BLaER1 (cell line): ENCODE measurements around the gene ARPIN.
A peak's percentile ranks its signal among the peaks of the same experiment; 100 is the strongest.
"Not testable (repeated sequence)": the region's sequence is repeated elsewhere in the genome, so short reads cannot be mapped to it uniquely, and the experiment has no call there.

ENCODE experiments used
- H3K27ac ChIP-seq: shearing (Covaris generic); formaldehyde crosslinking; 2 replicates; pipeline ENCODE4 v1.8.1; 2022
- H3K27me3 ChIP-seq: shearing (Covaris generic); formaldehyde crosslinking; 2 replicates; pipeline ENCODE4 v1.8.1; 2022
- H3K36me3 ChIP-seq: shearing (Covaris generic); formaldehyde crosslinking; 2 replicates; pipeline ENCODE4 v1.8.1; 2022
- H3K4me1 ChIP-seq: shearing (Covaris generic); formaldehyde crosslinking; 2 replicates; pipeline ENCODE4 v1.8.1; 2022
- H3K4me2 ChIP-seq: shearing (Covaris generic); formaldehyde crosslinking; 2 replicates; pipeline ENCODE4 v1.8.1; 2022
- H3K4me3 ChIP-seq: shearing (Covaris generic); formaldehyde crosslinking; 2 replicates; pipeline ENCODE4 v1.8.1; 2022
- H3K9ac ChIP-seq: shearing (Covaris generic); formaldehyde crosslinking; 2 replicates; pipeline ENCODE4 v1.8.1; 2022
- H3K9me3 ChIP-seq: shearing (Covaris generic); formaldehyde crosslinking; 2 replicates; pipeline ENCODE4 v1.8.1; 2022
- H4K20me1 ChIP-seq: shearing (Covaris generic); formaldehyde crosslinking; 2 replicates; pipeline ENCODE4 v1.8.1; 2022
- Cebpa-rat ChIP-seq: shearing (Covaris generic); IDR thresholded peaks from 2 replicates; pipeline ENCODE4 v1.8.1; 2022

ARPIN gene

GRCh38 chr15:89899295-89899945 is 13.3 kb downstream of the ARPIN start:
- no peak for TF ChIP-seq Cebpa-rat
- H3K4me1 ChIP-seq = peaks cover 31% of the 10 kb centered on the region
- H3K36me3 ChIP-seq = no peaks in the 10 kb centered on the region
- H3K27me3 ChIP-seq = no peaks in the 10 kb centered on the region
- no peaks in the 10 kb centered on the region for H3K9me3 ChIP-seq
- no peaks in the 10 kb centered on the region for H4K20me1 ChIP-seq
- no peak overlapping the region for H3K4me3 ChIP-seq
- H3K4me2 ChIP-seq = peak overlapping the region; percentile 58
- no peak overlapping the region for H3K9ac ChIP-seq
- H3K27ac ChIP-seq = 0 out of 2 replicates have a peak overlapping the region, but pooled peaks have one; percentile 26

GRCh38 chr15:89898614-89899294 is 14.0 kb downstream of the ARPIN start:
- H3K4me1 ChIP-seq = peaks cover 32% of the 10 kb centered on the region

GRCh38 chr15:89898146-89898545 is 14.6 kb downstream of the ARPIN start:
- H3K9ac ChIP-seq = no peak overlapping the region

More at GRCh38 chr15:89898614-89899294, 14.0 kb downstream of the ARPIN start:
- Histone ChIP-seq H3K4me2 (peak overlapping the region; percentile 58), H3K9ac (no peak overlapping the region), H3K9me3 (no peaks in the 10 kb centered on the region), H3K4me3 (no peak overlapping the region), H4K20me1 (no peaks in the 10 kb centered on the region), H3K27ac (no peak overlapping the region), H3K27me3 (no peaks in the 10 kb centered on the region), H3K36me3 (no peaks in the 10 kb centered on the region)
- no peak for TF ChIP-seq Cebpa-rat

GRCh38 chr15:89893696-89894447 is 18.9 kb downstream of the ARPIN start, which contains the start of gene AP3S2:
Gene AP3S2 (minus strand): TSS chr15:89893994. CDS start chr15:89893949, 45 bp downstream.
- H3K27me3 ChIP-seq = no peaks in the 10 kb centered on the region
- TF ChIP-seq Cebpa-rat = no peak
- no peaks in the 10 kb centered on the region for H3K9me3 ChIP-seq
- peak within 1 kb of the TSS; percentile 93 for H3K9ac ChIP-seq
- peak within 1 kb of the TSS; percentile 88 for H3K27ac ChIP-seq
- peak within 1 kb of the TSS; percentile 91 for H3K4me2 ChIP-seq
- H3K4me3 ChIP-seq = peak within 1 kb of the TSS; percentile 92
- peaks cover 2% of the 10 kb centered on the region for H3K36me3 ChIP-seq
- H3K4me1 ChIP-seq = peaks cover 28% of the 10 kb centered on the region
- H4K20me1 ChIP-seq = no peaks in the 10 kb centered on the region

More at GRCh38 chr15:89898146-89898545, 14.6 kb downstream of the ARPIN start:
- peaks cover 34% of the 10 kb centered on the region for H3K4me1 ChIP-seq
- no peak overlapping the region for H3K27ac ChIP-seq
- H3K36me3 ChIP-seq = no peaks in the 10 kb centered on the region
- H3K4me2 ChIP-seq = 0 out of 2 replicates have a peak overlapping the region, but pooled peaks have one; percentile 58
- no peaks in the 10 kb centered on the region for H3K9me3 ChIP-seq
- H4K20me1 ChIP-seq = no peaks in the 10 kb centered on the region
- H3K4me3 ChIP-seq = no peak overlapping the region
- H3K27me3 ChIP-seq = no peaks in the 10 kb centered on the region
- no peak for TF ChIP-seq Cebpa-rat

GRCh38 chr15:89893027-89893426 is 19.7 kb downstream of the ARPIN start:
- Histone ChIP-seq H3K27me3 (no peaks in the 10 kb centered on the region), H3K4me3 (peak overlapping the region; percentile 92), H3K36me3 (peaks cover 10% of the 10 kb centered on the region), H3K9me3 (no peaks in the 10 kb centered on the region), H3K4me2 (peak overlapping the region; percentile 91), H3K27ac (peak overlapping the region; percentile 88), H4K20me1 (no peaks in the 10 kb centered on the region), H3K4me1 (peaks cover 20% of the 10 kb centered on the region), H3K9ac (peak overlapping the region; percentile 93)
- no peak for TF ChIP-seq Cebpa-rat

- Histone ChIP-seq H3K9me3 (no peaks in the 10 kb centered on the region), H3K27me3 (no peaks in the 10 kb centered on the region), H3K4me2 (no peak overlapping the region), H3K27ac (no peak overlapping the region), H4K20me1 (no peaks in the 10 kb centered on the region), H3K9ac (no peak overlapping the region), H3K4me1 (peaks cover 8% of the 10 kb centered on the region), H3K4me3 (no peak overlapping the region), H3K36me3 (peaks cover 51% of the 10 kb centered on the region)
- no peak for TF ChIP-seq Cebpa-rat
These were observed 24.4 kb downstream of the ARPIN start for GRCh38 chr15:89888214-89888804.

- Histone ChIP-seq H3K27me3 (no peaks in the 10 kb centered on the region), H3K9ac (no peak overlapping the region), H3K27ac (no peak overlapping the region), H4K20me1 (no peaks in the 10 kb centered on the region), H3K4me1 (no peaks in the 10 kb centered on the region), H3K36me3 (peaks cover 72% of the 10 kb centered on the region), H3K4me2 (no peak overlapping the region), H3K4me3 (no peak overlapping the region), H3K9me3 (no peaks in the 10 kb centered on the region)
- TF ChIP-seq Cebpa-rat = no peak
These were observed 27.1 kb downstream of the ARPIN start for GRCh38 chr15:89885611-89886010.

GRCh38 chr15:89885179-89885578 is 27.6 kb downstream of the ARPIN start:
- not testable (repeated sequence) for H3K4me2 ChIP-seq, H3K9ac ChIP-seq, H3K27ac ChIP-seq, H3K4me3 ChIP-seq, H3K4me1 ChIP-seq, H3K27me3 ChIP-seq, H3K9me3 ChIP-seq, H4K20me1 ChIP-seq
- peaks cover 72% of the 10 kb centered on the region for H3K36me3 ChIP-seq

- Histone ChIP-seq H3K4me1 (no peaks in the 10 kb centered on the region), H3K9me3 (no peaks in the 10 kb centered on the region), H3K4me2 (no peak overlapping the region), H3K36me3 (peaks cover 81% of the 10 kb centered on the region), H4K20me1 (no peaks in the 10 kb centered on the region), H3K27me3 (no peaks in the 10 kb centered on the region), H3K27ac (no peak overlapping the region), H3K4me3 (no peak overlapping the region), H3K9ac (no peak overlapping the region)
- no peak for TF ChIP-seq Cebpa-rat
These were observed 29.2 kb downstream of the ARPIN start for GRCh38 chr15:89883518-89883917.
